IMR-90 (cell line): ENCODE results near the gene SLC9B2. TPM values are rescaled to one million over a fixed set of nuclear protein-coding genes. Genes with fewer than 3 reads are reported as not detected.
A peak's percentile ranks its signal among the peaks of the same experiment; 100 is the strongest.

Source experiments
- ATAC-seq: fragments of 200-7000 bp; cut with Tn5 transposase; 2 replicates; pipeline ENCODE4 v1.9.1; 2020; ENCODE audit warnings: low read depth, mild to moderate bottlenecking, moderate library complexity
- BruUV-seq: library from RNA; stranded (reverse); fragments of 400-500 nt; replicated peaks from 2 replicates; lab custom pipeline; 2021; lab: Mats Ljungman, UMichigan
- CTCF ChIA-PET: fragments of 300-600 bp; formaldehyde crosslinking; extraction: SDS; loops from one replicate; lab custom pipeline; 2021; ENCODE audit warnings: antibody characterized with exemption; lab: Yijun Ruan, JAX
- POLR2A ChIA-PET: fragments of 300-600 bp; sonication (Branson Sonifier 250); formaldehyde crosslinking; loops from one replicate; lab custom pipeline; 2022; ENCODE audit warnings: antibody characterized with exemption; ENCODE audit not compliant: unreplicated experiment; lab: Charles Lee
- DNase-seq: peaks from one replicate; pipeline ENCODE4 v3.0.0; 2013
- H2AFZ ChIP-seq: replicated peaks from 2 replicates; pipeline ENCODE3; 2013; ENCODE audit warnings: low read length, mild to moderate bottlenecking; ENCODE audit not compliant: poor library complexity
- H2AK5ac ChIP-seq: 2 replicates; pipeline ENCODE4 v1.6.1; 2013; ENCODE audit warnings: low read depth, low read length, inconsistent platforms
- H2AK9ac ChIP-seq: replicated peaks from 2 replicates; pipeline ENCODE3; 2013; ENCODE audit warnings: mild to moderate bottlenecking, low read depth, low read length, moderate library complexity; ENCODE audit not compliant: poor library complexity
- H2BK120ac ChIP-seq: 2 replicates; pipeline ENCODE4 v1.6.1; 2013; ENCODE audit warnings: low read depth, low read length, inconsistent platforms
- H2BK15ac ChIP-seq: 3 replicates; pipeline ENCODE4 v1.6.1; 2013; ENCODE audit warnings: low read depth, low read length, inconsistent platforms
- H2BK20ac ChIP-seq: 2 replicates; pipeline ENCODE4 v1.6.1; 2013; ENCODE audit warnings: low read depth, mild to moderate bottlenecking, inconsistent platforms, low read length, moderate library complexity
- H2BK5ac ChIP-seq: 2 replicates; pipeline ENCODE4 v1.6.1; 2013; ENCODE audit warnings: mild to moderate bottlenecking, low read depth, low read length, inconsistent platforms; ENCODE audit not compliant: poor library complexity, severe bottlenecking
- H3K14ac ChIP-seq: replicated peaks from 2 replicates; pipeline ENCODE4 v1.6.1; 2013; ENCODE audit warnings: low read depth, low read length, inconsistent platforms
- H3K18ac ChIP-seq: 2 replicates; pipeline ENCODE4 v1.6.1; 2013; ENCODE audit warnings: low read depth, low read length, control low read depth
- H3K23ac ChIP-seq: 2 replicates; pipeline ENCODE4 v1.6.1; 2013; ENCODE audit warnings: low read depth, low read length, inconsistent platforms
- H3K27ac ChIP-seq: 2 replicates; pipeline ENCODE4 v1.5.1; 2013; ENCODE audit warnings: mild to moderate bottlenecking, control low read depth, low read length; ENCODE audit not compliant: insufficient read depth
- H3K27me3 ChIP-seq: 2 replicates; pipeline ENCODE4 v1.6.1; 2013; ENCODE audit warnings: low read length; ENCODE audit not compliant: control insufficient read depth, insufficient read depth
- H3K36me3 ChIP-seq: 2 replicates; pipeline ENCODE4 v1.6.1; 2013; ENCODE audit warnings: low read length, mixed read lengths; ENCODE audit not compliant: control insufficient read depth, insufficient read depth
- H3K4ac ChIP-seq: 2 replicates; pipeline ENCODE4 v1.6.1; 2013; ENCODE audit warnings: low read depth, low read length, inconsistent platforms
- H3K4me1 ChIP-seq: 2 replicates; pipeline ENCODE4 v1.6.1; 2013; ENCODE audit warnings: low read length, mixed read lengths; ENCODE audit not compliant: control insufficient read depth, insufficient read depth
- H3K4me2 ChIP-seq: 2 replicates; pipeline ENCODE4 v1.6.1; 2013; ENCODE audit warnings: low read depth, mild to moderate bottlenecking, control low read depth, low read length, moderate library complexity
- H3K4me3 ChIP-seq: 2 replicates; pipeline ENCODE4 v1.5.1; 2013; ENCODE audit warnings: low read depth, mild to moderate bottlenecking, control low read depth, low read length, moderate library complexity; ENCODE audit not compliant: insufficient read depth
- H3K56ac ChIP-seq: 2 replicates; pipeline ENCODE4 v1.6.1; 2013; ENCODE audit warnings: low read length, inconsistent platforms; ENCODE audit not compliant: insufficient read depth; ENCODE audit errors: extremely low read depth
- H3K79me1 ChIP-seq, 2 experiments: 2 replicates each; pipeline ENCODE4 v1.6.1; 2013; ENCODE audit warnings: low read length in 2 of 2, inconsistent platforms in 1 of 2, low read depth in 1 of 2
- H3K9ac ChIP-seq: 2 replicates; pipeline ENCODE4 v1.6.1; 2013; ENCODE audit warnings: low read depth, low read length, control low read depth
- H3K9me1 ChIP-seq: 2 replicates; pipeline ENCODE4 v1.6.1; 2013; ENCODE audit warnings: low read length, inconsistent platforms; ENCODE audit not compliant: insufficient read depth
- H3K9me3 ChIP-seq: 2 replicates; pipeline ENCODE4 v1.6.1; 2013; ENCODE audit warnings: low read length; ENCODE audit not compliant: control insufficient read depth, insufficient read depth
- H4K20me1 ChIP-seq: 2 replicates; pipeline ENCODE4 v1.6.1; 2013; ENCODE audit warnings: low read length, inconsistent platforms; ENCODE audit not compliant: insufficient read depth
- H4K5ac ChIP-seq: 2 replicates; pipeline ENCODE4 v1.6.1; 2013; ENCODE audit warnings: mild to moderate bottlenecking, low read depth, low read length, control low read depth
- H4K8ac ChIP-seq, 2 experiments: 2 replicates each; pipeline ENCODE4 v1.6.1; 2013; ENCODE audit warnings: low read depth in 2 of 2, low read length in 2 of 2, control low read depth in 1 of 2, inconsistent platforms in 1 of 2
- H4K91ac ChIP-seq: 2 replicates; pipeline ENCODE4 v1.6.1; 2013; ENCODE audit warnings: low read depth, low read length, inconsistent platforms; ENCODE audit not compliant: insufficient read depth
- MAFK ChIP-seq: IDR thresholded peaks from 2 replicates; pipeline ENCODE4 v1.6.1; 2012; ENCODE audit warnings: low read depth, low read length, improper control_type of control experiment
- RCOR1 ChIP-seq: IDR thresholded peaks from 2 replicates; pipeline ENCODE4 v1.6.1; 2012; ENCODE audit warnings: mild to moderate bottlenecking, low read length, improper control_type of control experiment; ENCODE audit not compliant: insufficient replicate concordance
- WGBS, 2 experiments: methylation state at CpG; one replicate each; pipeline versions ENCODE4 v1.1.5 to v1.1.7; 2013; ENCODE audit warnings: missing lambda C conversion rate in 2 of 2; ENCODE audit not compliant: insufficient read length in 1 of 2; ENCODE audit errors: extremely low coverage in 2 of 2; 5-methylcytosine and 5-hydroxymethylcytosine counted together
- dilution Hi-C: fragments of 300-500 bp; cut with HindIII; formaldehyde crosslinking; loops from one replicate; pipeline ENCODE4 v1.14.3; 2018; ENCODE audit warnings: low sequenced_read_pairs; ENCODE audit not compliant: unreplicated experiment
- in situ Hi-C: fragments of 300-500 bp; cut with MboI; formaldehyde crosslinking; loops from 3 replicates; pipeline ENCODE4 v1.14.3; 2019; ENCODE audit warnings: low sequenced_read_pairs, inconsistent platforms, mixed read lengths
- intact Hi-C: fragments of 100-400 bp; cut with micrococcal nuclease; formaldehyde crosslinking; loops from 2 replicates; pipeline ENCODE4 v1.10.0; 2022
- polyA plus RNA-seq, 3 experiments: library from polyadenylated mRNA; depleted of rRNA; stranded (reverse); fragments of >200 nt; gene quantifications; 2 replicates each; pipeline ENCODE4 v1.2.3, GENCODE V29; 2012; ENCODE audit warnings: low replicate concordance in 1 of 3
- total RNA-seq: library from RNA; depleted of rRNA; stranded (reverse); fragments of >200 nt; gene quantifications from 2 replicates; pipeline ENCODE4 v1.2.3, GENCODE V29; 2012
- TF ChIP-seq, protein P1 (sequence below): conservative IDR thresholded peaks from 2 replicates; pipeline ENCODE4 v1.5.1; 2012; ENCODE audit warnings: mild to moderate bottlenecking, low read depth, low read length, improper control_type of control experiment

Gene SLC9B2
- total and polyA plus RNA-seq, 2 of the 4 experiments (the other 2 are of a cell fraction) = 5.7 to 9.0 TPM

DNA sequence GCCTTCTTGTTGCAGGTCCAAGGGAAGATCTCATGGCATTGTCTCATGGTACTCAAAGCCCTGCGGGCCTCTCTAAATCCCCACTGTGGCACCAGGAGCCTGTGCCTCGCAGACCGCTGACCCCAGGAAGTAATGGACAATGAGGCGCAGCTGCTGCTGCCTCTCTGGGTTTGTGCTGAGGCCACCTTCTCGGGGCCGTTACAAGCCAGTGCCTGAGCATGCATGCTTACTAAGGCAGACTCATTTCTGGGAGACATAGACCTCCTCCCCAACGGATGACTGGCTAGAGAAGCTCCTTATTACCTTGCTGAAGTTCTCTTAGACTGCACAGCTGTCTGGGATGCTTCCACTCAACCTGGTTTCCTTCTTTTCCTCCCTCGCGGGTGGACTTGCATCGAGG, 21.8 kb upstream of the SLC9B2 start:
- Histone ChIP-seq H3K9me1 (peaks cover 4% of the 10 kb centered on the region), H3K4me3 (peak overlapping the region; percentile 11; the same call in 1 of the 2 replicates), H3K14ac (no peak overlapping the region; the same call in 1 of the 2 replicates), H3K79me1 (peaks cover 15 to 21% of the 10 kb centered on the region in 2 experiments), H2AK9ac (no peak overlapping the region), H2BK120ac (no peak overlapping the region), H3K23ac (peak overlapping the region; percentile 67; the same call in 1 of the 2 replicates), H3K18ac (no peak overlapping the region), H3K9ac (peak overlapping the region; percentile 36), H3K4ac (peak overlapping the region; percentile 43; the same call in 1 of the 2 replicates), H3K56ac (no peak overlapping the region), H2AFZ (peak overlapping the region; percentile 38), H3K9me3 (no peaks in the 10 kb centered on the region), H2BK15ac (no peak overlapping the region), H3K27me3 (no peaks in the 10 kb centered on the region), H4K20me1 (no peaks in the 10 kb centered on the region), H4K8ac (no peak overlapping the region), H4K91ac (no peak overlapping the region), H2BK5ac (peak overlapping the region; percentile 17), H2AK5ac (no peak overlapping the region), H2BK20ac (no peak overlapping the region), H3K4me2 (peak overlapping the region; percentile 99), H3K4me1 (peaks cover 5% of the 10 kb centered on the region), H3K36me3 (peaks cover 2% of the 10 kb centered on the region; the same call in 1 of the 2 replicates), H3K27ac (peak overlapping the region; percentile 30; the same call in 1 of the 2 replicates), H4K5ac (no peak overlapping the region)
- 73% methylated on average over 7 of the region's 10 CpGs; no CpG with 5 or more reads in 1 of the 2 experiments for WGBS, 2 experiments
- dilution Hi-C loops = no loop called here
- CTCF ChIA-PET = no interaction called here
- TF ChIP-seq RCOR1 (no peak), MAFK (no peak)
- TF ChIP-seq, protein P1, sequence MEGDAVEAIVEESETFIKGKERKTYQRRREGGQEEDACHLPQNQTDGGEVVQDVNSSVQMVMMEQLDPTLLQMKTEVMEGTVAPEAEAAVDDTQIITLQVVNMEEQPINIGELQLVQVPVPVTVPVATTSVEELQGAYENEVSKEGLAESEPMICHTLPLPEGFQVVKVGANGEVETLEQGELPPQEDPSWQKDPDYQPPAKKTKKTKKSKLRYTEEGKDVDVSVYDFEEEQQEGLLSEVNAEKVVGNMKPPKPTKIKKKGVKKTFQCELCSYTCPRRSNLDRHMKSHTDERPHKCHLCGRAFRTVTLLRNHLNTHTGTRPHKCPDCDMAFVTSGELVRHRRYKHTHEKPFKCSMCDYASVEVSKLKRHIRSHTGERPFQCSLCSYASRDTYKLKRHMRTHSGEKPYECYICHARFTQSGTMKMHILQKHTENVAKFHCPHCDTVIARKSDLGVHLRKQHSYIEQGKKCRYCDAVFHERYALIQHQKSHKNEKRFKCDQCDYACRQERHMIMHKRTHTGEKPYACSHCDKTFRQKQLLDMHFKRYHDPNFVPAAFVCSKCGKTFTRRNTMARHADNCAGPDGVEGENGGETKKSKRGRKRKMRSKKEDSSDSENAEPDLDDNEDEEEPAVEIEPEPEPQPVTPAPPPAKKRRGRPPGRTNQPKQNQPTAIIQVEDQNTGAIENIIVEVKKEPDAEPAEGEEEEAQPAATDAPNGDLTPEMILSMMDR = no peak
- intact Hi-C loops = loop anchor here (2.0 to 10.0 kb wide), 4 partner anchors 80 to 754 kb away; partner anchors contain the start of genes SLC39A8 and SLC9B1
- DNase-seq (peak; percentile 4), ATAC-seq (peak; percentile 21)
- POLR2A ChIA-PET = no interaction called here
- in situ Hi-C loops = loop anchor here (10.0 kb wide), 1 partner anchor 654 kb away; no protein-coding TSS in a partner anchor
- no TSS peak for BruUV-seq
